Psoas muscle (tissue), 8 donors: ENCODE measurements around the gene SMPDL3B. TPM values are rescaled to one million over a fixed set of nuclear protein-coding genes. Genes with fewer than 3 reads are reported as not detected.

Source experiments
- ATAC-seq, 4 donors: fragments of 200-7000 bp; cut with Tn5 transposase; one replicate each; pipeline ENCODE4 v1.9.1; 2020; ENCODE audit warnings: moderate library complexity in 3 of 4, mild to moderate bottlenecking in 2 of 4
- DNase-seq, 2 donors: peaks; one replicate each; pipeline ENCODE4 v3.0.0-alpha.2; 2020
- H3K27ac ChIP-seq: fragments of 200-600 bp; one replicate; pipeline ENCODE4 v1.8.0; 2022
- H3K27me3 ChIP-seq, 3 donors: fragments of 200-600 bp in 1 of 3; one replicate each; pipeline versions ENCODE4 v1.6.1 to v1.8.0; 2013 to 2022; ENCODE audit warnings: low read length in 2 of 3, mild to moderate bottlenecking in 2 of 3, moderate library complexity in 1 of 3; ENCODE audit not compliant: insufficient read depth in 3 of 3
- H3K36me3 ChIP-seq, 2 donors: fragments of 200-600 bp in 1 of 2; one replicate each; pipeline versions ENCODE4 v1.6.1 to v1.8.0; 2013 to 2022; ENCODE audit warnings: low read depth in 1 of 2, mild to moderate bottlenecking in 1 of 2, moderate library complexity in 1 of 2; ENCODE audit not compliant: insufficient read depth in 1 of 2
- H3K4me1 ChIP-seq: fragments of 200-600 bp; one replicate; pipeline ENCODE4 v1.8.0; 2022
- H3K4me3 ChIP-seq: fragments of 200-600 bp; one replicate; pipeline ENCODE4 v1.8.0; 2022; ENCODE audit warnings: mild to moderate bottlenecking
- H3K9me3 ChIP-seq: fragments of 200-600 bp; one replicate; pipeline ENCODE4 v1.8.0; 2022
- WGBS, 3 donors: extraction: QIAGEN DNeasy Blood & Tissue Kit; methylation state at CpG; one replicate each; pipeline versions ENCODE4 v1.1.6 to v1.1.7; 2013; 5-methylcytosine and 5-hydroxymethylcytosine counted together
- intact Hi-C, 2 donors: fragments of 100-400 bp; cut with DNase I; formaldehyde crosslinking; loops; one replicate each; pipeline versions ENCODE4 v1.11.0 to v1.14.2; 2022
- polyA plus RNA-seq, 3 donors: library from polyadenylated mRNA; stranded (reverse); fragments of 200-250 nt; gene quantifications; one replicate each; pipeline ENCODE4 v1.2.3, GENCODE V29; 2013
- total RNA-seq, 4 donors: library from RNA; stranded (reverse); fragmentation: NEBNext Ultra II Directional in 2 of 4; extraction: Animal tissue kit (Norgen Biotek cat#: 25700) in 2 of 4; gene quantifications; one replicate each; pipeline versions ENCODE4 v1.2.1 to v1.2.4, GENCODE V29; 2021 to 2023
- TF ChIP-seq, protein P1 (sequence below): fragments of 200-600 bp; IDR thresholded peaks from one replicate; pipeline ENCODE4 v1.8.0; 2022; ENCODE audit warnings: antibody characterized with exemption
- donor health status: healthy with polysubstance abuse.
- donor health status: DM: no; HTN: no; CAD: no; lungs with moderate emphysema.
- donor health status: Bipolar disorder and iron deficiency.
- donor health status: healthy.
- donor health status: DM: yes; HTN: yes; CAD: no.
- donor health status: DM: no; HTN: no; CAD: no.
- donor health status: DM: no; HTN: no; CAD: no.
- donor health status: DM: yes; HTN: yes; CAD: no.

Gene SMPDL3B
- total and polyA plus RNA-seq, 7 donors = 0.03 to 0.05 TPM; not detected in 5

DNA sequence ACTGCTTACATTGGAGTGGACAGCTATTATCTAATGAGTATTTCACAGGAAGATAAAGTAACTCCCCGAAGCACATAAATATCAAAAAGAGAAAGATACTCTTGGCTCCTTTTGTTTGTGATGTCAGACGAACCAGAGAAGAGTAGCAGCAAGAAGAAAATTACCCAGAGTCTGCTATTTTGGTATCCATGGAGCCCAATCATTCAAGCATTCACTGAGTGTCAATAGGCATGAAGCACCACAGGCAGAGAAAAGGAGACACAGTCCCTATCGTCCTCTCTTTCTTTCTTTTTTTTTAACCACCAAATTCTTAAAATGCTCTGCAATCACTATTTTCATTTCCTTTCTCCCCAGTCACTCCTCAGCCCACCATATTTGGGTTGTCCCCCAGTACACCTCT is 40.3 kb upstream of the SMPDL3B start:
- no peak overlapping the region for H3K27ac ChIP-seq
- peaks cover 23 to 100% of the 10 kb centered on the region in 2 donors for H3K36me3 ChIP-seq
- 72 to 82% (median 73%) methylated on average over 3 of the region's 3 CpGs for whole genome bisulfite sequencing, 3 donors
- H3K4me1 ChIP-seq = no peaks in the 10 kb centered on the region
- intact Hi-C loops = no loop called here
- DNase-seq = no peak
- no peak for ATAC-seq
- TF ChIP-seq, protein P1, sequence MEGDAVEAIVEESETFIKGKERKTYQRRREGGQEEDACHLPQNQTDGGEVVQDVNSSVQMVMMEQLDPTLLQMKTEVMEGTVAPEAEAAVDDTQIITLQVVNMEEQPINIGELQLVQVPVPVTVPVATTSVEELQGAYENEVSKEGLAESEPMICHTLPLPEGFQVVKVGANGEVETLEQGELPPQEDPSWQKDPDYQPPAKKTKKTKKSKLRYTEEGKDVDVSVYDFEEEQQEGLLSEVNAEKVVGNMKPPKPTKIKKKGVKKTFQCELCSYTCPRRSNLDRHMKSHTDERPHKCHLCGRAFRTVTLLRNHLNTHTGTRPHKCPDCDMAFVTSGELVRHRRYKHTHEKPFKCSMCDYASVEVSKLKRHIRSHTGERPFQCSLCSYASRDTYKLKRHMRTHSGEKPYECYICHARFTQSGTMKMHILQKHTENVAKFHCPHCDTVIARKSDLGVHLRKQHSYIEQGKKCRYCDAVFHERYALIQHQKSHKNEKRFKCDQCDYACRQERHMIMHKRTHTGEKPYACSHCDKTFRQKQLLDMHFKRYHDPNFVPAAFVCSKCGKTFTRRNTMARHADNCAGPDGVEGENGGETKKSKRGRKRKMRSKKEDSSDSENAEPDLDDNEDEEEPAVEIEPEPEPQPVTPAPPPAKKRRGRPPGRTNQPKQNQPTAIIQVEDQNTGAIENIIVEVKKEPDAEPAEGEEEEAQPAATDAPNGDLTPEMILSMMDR = no peak
- no peaks in the 10 kb centered on the region for H3K9me3 ChIP-seq
- no peaks in the 10 kb centered on the region for H3K27me3 ChIP-seq
- H3K4me3 ChIP-seq = no peak overlapping the region

DNA sequence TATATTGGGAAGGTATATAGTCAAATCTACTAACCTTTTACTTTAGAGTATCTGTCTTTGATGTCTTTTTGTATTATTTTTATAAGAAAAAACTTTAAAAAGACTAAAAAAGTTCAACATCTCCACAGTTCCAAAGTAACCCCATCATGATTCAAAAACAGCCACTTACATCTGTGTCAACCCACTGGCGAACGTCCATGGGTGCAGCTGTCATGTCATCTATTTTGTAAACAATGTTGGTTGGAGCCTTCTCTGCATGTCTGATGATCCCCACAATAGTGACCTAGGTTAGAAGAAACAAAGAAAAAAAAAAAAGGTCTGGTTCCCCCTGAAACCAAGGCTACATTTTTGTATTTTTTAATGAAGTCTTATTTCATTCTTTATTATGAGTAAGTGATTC is 28.0 kb upstream of the SMPDL3B start:
- 32 to 42% (median 34%) methylated on average over 2 of the region's 2 CpGs for WGBS, 3 donors

DNA sequence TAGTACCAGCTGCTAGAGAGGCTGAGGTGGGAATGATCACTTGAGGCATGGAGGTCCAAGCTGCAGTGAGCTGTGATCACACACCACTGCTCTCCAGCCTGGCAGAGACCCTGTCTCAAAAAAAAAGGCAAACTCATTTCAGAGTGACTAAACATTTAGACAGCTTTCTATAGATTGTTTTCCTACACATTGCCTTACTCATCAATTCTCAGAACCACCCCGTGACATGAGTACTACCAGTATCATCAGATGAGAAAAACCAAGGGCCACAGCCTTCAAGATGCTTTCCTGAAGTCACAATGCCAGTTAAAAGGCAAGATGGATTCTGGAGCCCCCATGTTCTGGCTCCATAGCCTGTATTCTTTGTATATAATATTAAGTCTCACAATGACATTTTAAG is 22.4 kb upstream of the SMPDL3B start:
- 95 to 96% (median 96%) methylated on average over 1 of the region's 1 CpG for WGBS, 3 donors
- Histone ChIP-seq H3K4me1 (peaks cover 6% of the 10 kb centered on the region), H3K9me3 (peaks cover 6% of the 10 kb centered on the region), H3K36me3 (peaks cover 6 to 50% of the 10 kb centered on the region in 2 donors), H3K4me3 (no peak overlapping the region), H3K27me3 (no peaks in the 10 kb centered on the region), H3K27ac (no peak overlapping the region)
- no peak for DNase-seq
- ATAC-seq = no peak
- intact Hi-C loops = no loop called here
- TF ChIP-seq, protein P1 = no peak

More for the DNA sequence above, 28.0 kb upstream of the SMPDL3B start:
- TF ChIP-seq, protein P1 = no peak
- H3K27ac ChIP-seq = peak overlapping the region; percentile 69
- peaks cover 6 to 93% of the 10 kb centered on the region in 2 donors for H3K36me3 ChIP-seq
- intact Hi-C loops = no loop called here
- peak; percentile 79 to 89 (median 85) for ATAC-seq
- H3K27me3 ChIP-seq = no peaks in the 10 kb centered on the region
- H3K4me3 ChIP-seq = no peak overlapping the region
- H3K4me1 ChIP-seq = peaks cover 9% of the 10 kb centered on the region
- DNase-seq = peak; percentile 48 to 72
- H3K9me3 ChIP-seq = no peaks in the 10 kb centered on the region

DNA sequence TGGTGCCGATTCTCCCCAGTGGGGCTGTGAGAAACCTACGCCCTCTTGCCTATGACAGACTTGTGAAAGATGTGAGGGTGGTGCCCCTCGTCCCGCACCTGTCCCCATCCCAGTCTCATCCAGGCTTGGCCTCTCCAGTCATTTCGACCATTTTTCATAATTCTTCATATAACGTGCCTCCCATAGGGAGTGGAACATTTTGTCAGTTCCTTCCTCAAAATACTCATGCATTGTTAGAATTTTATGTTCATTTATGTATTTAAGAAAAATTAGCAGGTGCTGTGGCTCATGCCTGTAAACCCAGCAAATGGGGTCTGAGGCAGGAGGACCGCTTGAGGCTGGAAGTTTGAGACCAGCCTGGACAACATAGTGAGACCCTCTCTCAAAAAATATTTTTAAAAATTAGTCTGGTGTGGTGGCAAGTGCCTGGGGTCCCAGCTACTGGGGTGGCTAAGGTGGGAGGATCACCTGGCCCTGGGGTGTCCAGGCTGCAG is 19.7 kb upstream of the SMPDL3B start:
- Histone ChIP-seq H3K27me3 (no peaks in the 10 kb centered on the region), H3K9me3 (peaks cover 6% of the 10 kb centered on the region), H3K4me3 (peak overlapping the region; percentile 79), H3K27ac (peak overlapping the region; percentile 87), H3K4me1 (peaks cover 6% of the 10 kb centered on the region), H3K36me3 (peaks cover 0 to 30% of the 10 kb centered on the region in 2 donors)
- TF ChIP-seq, protein P1 = no peak
- WGBS, 3 donors = 56 to 66% (median 60%) methylated on average over 7 of the region's 7 CpGs
- intact Hi-C loops = loop anchor here in 1 of 2 donors (5.0 kb wide), 1 partner anchor 57 kb away; no protein-coding TSS in a partner anchor
- no peak for ATAC-seq
- DNase-seq = no peak

DNA sequence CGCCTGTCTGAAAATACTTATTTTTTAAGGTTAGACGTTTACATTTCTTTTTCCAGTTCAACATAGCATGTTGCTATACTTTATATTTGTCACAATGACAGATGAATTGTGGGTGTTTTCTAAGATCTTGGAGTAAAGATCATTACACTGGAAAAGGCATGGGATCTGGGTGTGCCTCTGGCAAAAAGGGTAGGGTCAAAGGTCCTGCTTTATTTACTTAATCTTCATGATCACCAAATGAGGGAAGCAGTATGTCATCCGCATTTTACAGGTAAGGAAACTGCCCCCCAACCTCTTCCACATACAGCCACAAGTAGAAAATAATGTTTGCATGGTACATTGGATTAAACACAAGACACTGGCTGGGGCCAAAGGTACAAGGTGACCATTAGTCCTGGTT is 12.5 kb upstream of the SMPDL3B start:
- 82 to 88% (median 87%) methylated on average over 3 of the region's 3 CpGs for WGBS, 3 donors
- Histone ChIP-seq H3K9me3 (no peaks in the 10 kb centered on the region), H3K27me3 (no peaks in the 10 kb centered on the region), H3K4me3 (no peak overlapping the region), H3K4me1 (no peaks in the 10 kb centered on the region), H3K36me3 (no peaks in the 10 kb centered on the region), H3K27ac (no peak overlapping the region)
- DNase-seq = no peak
- ATAC-seq = no peak
- intact Hi-C loops = no loop called here
- TF ChIP-seq, protein P1 = no peak
